HepG2 (cell line): ENCODE measurements around the gene EWSR1. TPM values are rescaled to one million over a fixed set of nuclear protein-coding genes. Genes with fewer than 3 reads are reported as not detected.

Experiments
- CSRNP1 ChIP-seq: sonication (generic); formaldehyde crosslinking; IDR thresholded peaks from 2 replicates; pipeline ENCODE4 v1.8.1; 2023; ENCODE audit warnings: mild to moderate bottlenecking, missing genetic modification reagents
- EED ChIP-seq: sonication (generic); formaldehyde crosslinking; IDR thresholded peaks from 2 replicates; pipeline ENCODE4 v1.5.0; 2020; ENCODE audit warnings: mild to moderate bottlenecking, missing genetic modification reagents
- GABPB1 ChIP-seq: IDR thresholded peaks from 2 replicates; pipeline ENCODE4 v1.6.1; 2016; ENCODE audit warnings: mild to moderate bottlenecking, missing genetic modification reagents, moderate library complexity, missing compliant biosample characterization
- KLF11 ChIP-seq: IDR thresholded peaks from 2 replicates; pipeline ENCODE4 v1.6.1; 2016; ENCODE audit warnings: missing compliant biosample characterization
- MIER2 ChIP-seq: IDR thresholded peaks from 2 replicates; pipeline ENCODE4 v1.6.1; 2016; ENCODE audit warnings: missing biosample characterization, missing genetic modification reagents
- MIXL1 ChIP-seq: IDR thresholded peaks from 2 replicates; pipeline ENCODE4 v1.6.1; 2016
- NR2F1 ChIP-seq, 2 experiments: fragments of 450-650 bp in 1 of 2; formaldehyde crosslinking in 1 of 2; IDR thresholded peaks; 2 replicates each; pipeline versions ENCODE4 v1.5.0 to v1.6.1; 2016 to 2020; ENCODE audit warnings: mild to moderate bottlenecking in 1 of 2, missing compliant biosample characterization in 1 of 2, missing genetic modification reagents in 1 of 2, moderate library complexity in 1 of 2
- NR2F2 ChIP-seq: IDR thresholded peaks from 2 replicates; pipeline ENCODE4 v1.6.1; 2012; ENCODE audit warnings: low read depth, inconsistent platforms, borderline replicate concordance
- PHF20 ChIP-seq: sonication (generic); formaldehyde crosslinking; IDR thresholded peaks from 2 replicates; pipeline ENCODE4 v1.5.0; 2020; ENCODE audit warnings: mild to moderate bottlenecking, missing genetic modification reagents
- RARA ChIP-seq: IDR thresholded peaks from 2 replicates; pipeline ENCODE4 v1.6.1; 2016; ENCODE audit warnings: missing genetic modification reagents, missing compliant biosample characterization
- RBFOX2 ChIP-seq: fragments of 200-400 bp; formaldehyde crosslinking; IDR thresholded peaks from 2 replicates; pipeline ENCODE4 v1.6.1; 2017; ENCODE audit warnings: low read depth, mild to moderate bottlenecking, low read length
- RNF2 ChIP-seq: fragments of 450-650 bp; conservative IDR thresholded peaks from 2 replicates; pipeline ENCODE4 v1.6.1; 2016; ENCODE audit warnings: low read depth
- SALL2 ChIP-seq: sonication (generic); formaldehyde crosslinking; IDR thresholded peaks from 2 replicates; pipeline ENCODE4 v1.8.1; 2023; ENCODE audit warnings: mild to moderate bottlenecking, missing genetic modification reagents, inconsistent platforms
- SSRP1 ChIP-seq: IDR thresholded peaks from 2 replicates; pipeline ENCODE4 v1.6.1; 2016; ENCODE audit warnings: control low read depth
- THRA ChIP-seq: sonication (generic); formaldehyde crosslinking; IDR thresholded peaks from 2 replicates; pipeline ENCODE4 v1.4.0; 2020; ENCODE audit warnings: missing genetic modification reagents, borderline replicate concordance
- YY1 ChIP-seq: IDR thresholded peaks from 2 replicates; pipeline ENCODE4 v1.6.1; 2011; ENCODE audit warnings: low read length, low read depth, moderate library complexity, mild to moderate bottlenecking; ENCODE audit not compliant: insufficient read depth, insufficient replicate concordance
- ZBTB46 ChIP-seq: sonication (generic); formaldehyde crosslinking; IDR thresholded peaks from 2 replicates; pipeline ENCODE4 v1.4.0; 2020; ENCODE audit warnings: mild to moderate bottlenecking, missing genetic modification reagents, borderline replicate concordance
- ZFP36L1 ChIP-seq: sonication (generic); formaldehyde crosslinking; IDR thresholded peaks from 2 replicates; pipeline ENCODE4 v1.8.0; 2022; ENCODE audit warnings: mild to moderate bottlenecking, missing genetic modification reagents, moderate library complexity
- ZFP41 ChIP-seq: sonication (generic); formaldehyde crosslinking; IDR thresholded peaks from 2 replicates; pipeline ENCODE4 v1.4.0; 2020; ENCODE audit warnings: mild to moderate bottlenecking, missing genetic modification reagents, borderline replicate concordance
- ZMYM2 ChIP-seq: sonication (generic); formaldehyde crosslinking; IDR thresholded peaks from 2 replicates; pipeline ENCODE4 v1.8.0; 2022; ENCODE audit warnings: mild to moderate bottlenecking, missing genetic modification reagents
- ZNF33B ChIP-seq: sonication (generic); formaldehyde crosslinking; IDR thresholded peaks from 2 replicates; pipeline ENCODE4 v1.5.1; 2020; ENCODE audit warnings: mild to moderate bottlenecking, missing genetic modification reagents
- ZNF710 ChIP-seq: sonication (generic); formaldehyde crosslinking; IDR thresholded peaks from 2 replicates; pipeline ENCODE4 v1.5.0; 2020; ENCODE audit warnings: mild to moderate bottlenecking, missing genetic modification reagents, borderline replicate concordance
- ZNF720 ChIP-seq: sonication (generic); formaldehyde crosslinking; IDR thresholded peaks from 2 replicates; pipeline ENCODE4 v1.4.0; 2020; ENCODE audit warnings: missing genetic modification reagents
- polyA plus RNA-seq, 8 experiments: library from polyadenylated mRNA; depleted of rRNA in 3 of 8; stranded (reverse) in 7 of 8; unstranded in 1 of 8; fragments of >200 nt; fragmentation: Illumina TruSeq in 4 of 8; extraction: Trizol in 4 of 8; gene quantifications; 2 replicates each; pipeline versions ENCODE4 v1.2.1 to v1.2.3, GENCODE V29; 2011 to 2016; ENCODE audit warnings: low read depth in 4 of 8, missing spikeins in 1 of 8, mixed read lengths in 1 of 8; ENCODE audit not compliant: insufficient read depth in 1 of 8
- total RNA-seq, 5 experiments: library from RNA; depleted of rRNA; stranded (reverse); fragments of >200 nt; fragmentation: Illumina TruSeq; extraction: Trizol; gene quantifications; 2 replicates each; pipeline ENCODE4 v1.2.3, GENCODE V29; 2016; ENCODE audit warnings: low read depth in 1 of 5

The EWSR1 gene
- total and polyA plus RNA-seq, 2 of the 13 experiments (the other 11 are each of a cell fraction or from before 2014, with no cell fraction given): 211 to 326 TPM

- no peak for TF ChIP-seq ZBTB46
- TF ChIP-seq ZFP41 (CRISPR knock-in tag): 0 out of 2 replicates have a peak, but pooled peaks have one; percentile 6
- no peak for TF ChIP-seq MIER2 (CRISPR knock-in tag)
- TF ChIP-seq RBFOX2: no peak
- no peak for TF ChIP-seq SALL2
- TF ChIP-seq ZFP36L1: no peak
- TF ChIP-seq PHF20 (CRISPR knock-in tag): no peak
- TF ChIP-seq ZNF710: no peak
- TF ChIP-seq NR2F1 (CRISPR knock-in tag; IDR thresholded peaks at IDR 0.05): no peak
- TF ChIP-seq RARA (CRISPR knock-in tag): peak; percentile 45; the same call in 1 of the 2 replicates
- TF ChIP-seq EED (CRISPR knock-in tag): peak; percentile 33; the same call in 1 of the 2 replicates
- no peak for TF ChIP-seq ZNF720 (CRISPR knock-in tag)
- TF ChIP-seq RNF2: peak; percentile 75
- peak; percentile 83 for TF ChIP-seq GABPB1 (CRISPR knock-in tag)
- TF ChIP-seq KLF11 (CRISPR knock-in tag): no peak
- TF ChIP-seq THRA (CRISPR knock-in tag): peak; percentile 23; the same call in 1 of the 2 replicates
- no peak for TF ChIP-seq ZMYM2 (CRISPR knock-in tag)
- TF ChIP-seq SSRP1 (CRISPR knock-in tag): no peak
- no peak for TF ChIP-seq ZNF33B
- TF ChIP-seq YY1: peak; percentile 9
- 0 out of 2 replicates have a peak, but pooled peaks have one; percentile 33 for TF ChIP-seq CSRNP1 (CRISPR knock-in tag)
- TF ChIP-seq MIXL1: peak; percentile 43; the same call in 1 of the 2 replicates
- TF ChIP-seq NR2F2: no peak
Measured at GRCh38 chr22:29231971-29232959, 35.8 kb upstream of the EWSR1 start (continued).
